Sigmoid colon (tissue), 4 donors: ENCODE measurements around the gene ZMYND15.

ENCODE experiments used
- CTCF ChIP-seq, 4 experiments: fragments of 450-650 bp in 3 of 4; fragments of 200-600 bp in 1 of 4; IDR thresholded peaks; one replicate each; pipeline ENCODE4 v1.5.1; 2016 to 2019; ENCODE audit warnings: antibody characterized with exemption in 4 of 4, mild to moderate bottlenecking in 3 of 4, moderate library complexity in 2 of 4
- POLR2A ChIP-seq, 2 donors: fragments of 450-650 bp; IDR thresholded peaks; one replicate each; pipeline ENCODE4 v1.6.1; 2016; ENCODE audit warnings: antibody characterized with exemption in 2 of 2, mild to moderate bottlenecking in 2 of 2, moderate library complexity in 2 of 2
- POLR2AphosphoS5 ChIP-seq, 4 donors: sonication (generic); formaldehyde crosslinking; IDR thresholded peaks; one replicate each; pipeline ENCODE4 v1.6.1; 2017; ENCODE audit warnings: antibody characterized with exemption in 4 of 4

GRCh38 chr17:4734857-4735475 lies 4.7 kb upstream of the ZMYND15 start:
- TF ChIP-seq POLR2A (IDR thresholded peaks at IDR 0.05) (no peak), POLR2AphosphoS5 (IDR thresholded peaks at IDR 0.05) (no peak), CTCF (IDR thresholded peaks at IDR 0.05) (no peak)
